WERI-Rb-1 (cell line): ENCODE results near the gene LIM2.

ENCODE experiments used
- DNase-seq: peaks from one replicate; pipeline ENCODE4 v3.0.0-alpha.2; 2020
- H3K27ac ChIP-seq: fragments of 250-450 bp; sonication (Bioruptor Pico); 2 replicates; pipeline ENCODE4 v1.5.1; 2020; ENCODE audit warnings: mild to moderate bottlenecking, moderate library complexity
- H3K27me3 ChIP-seq: fragments of 250-450 bp; sonication (Bioruptor Pico); 2 replicates; pipeline ENCODE4 v1.5.1; 2021; ENCODE audit warnings: mild to moderate bottlenecking, low read depth, moderate library complexity; ENCODE audit not compliant: insufficient read depth, severe bottlenecking
- H3K36me3 ChIP-seq: fragments of 250-450 bp; sonication (Bioruptor Pico); 2 replicates; pipeline ENCODE4 v1.5.1; 2020; ENCODE audit warnings: mild to moderate bottlenecking, moderate library complexity
- H3K4me3 ChIP-seq: 2 replicates; pipeline ENCODE4 v1.5.1; 2011; ENCODE audit warnings: low read depth, mild to moderate bottlenecking, control low read depth, low read length
- H3K9me3 ChIP-seq: fragments of 250-450 bp; sonication (Bioruptor Pico); 2 replicates; pipeline ENCODE4 v1.5.1; 2021; ENCODE audit warnings: mild to moderate bottlenecking, moderate library complexity; ENCODE audit not compliant: severe bottlenecking
- CTCF ChIP-seq: IDR thresholded peaks from 2 replicates; pipeline ENCODE4 v1.5.1; 2011; ENCODE audit warnings: low read depth, mild to moderate bottlenecking, control low read depth, inconsistent platforms, low read length

Gene LIM2

GRCh38 chr19:51375504-51376221 lies 12.1 kb downstream of the LIM2 start:
- H3K27ac ChIP-seq, result no peak overlapping the region
- no peaks in the 10 kb centered on the region for H3K36me3 ChIP-seq
- TF ChIP-seq CTCF, result no peak
- H3K4me3 ChIP-seq, result no peak overlapping the region
- no peak for DNase-seq
- no peaks in the 10 kb centered on the region for H3K27me3 ChIP-seq
- H3K9me3 ChIP-seq, result no peaks in the 10 kb centered on the region

GRCh38 chr19:51372649-51373504 lies 14.9 kb downstream of the LIM2 start, which contains the start of gene NKG7:
Gene NKG7, minus strand, starts transcription at chr19:51372654. Its CDS starts 119 bp downstream, at chr19:51372535.
- no peaks in the 10 kb centered on the region for H3K9me3 ChIP-seq
- no peaks in the 10 kb centered on the region for H3K36me3 ChIP-seq
- H3K27me3 ChIP-seq, result no peaks in the 10 kb centered on the region
- no peak for DNase-seq
- no peak within 1 kb of the TSS for H3K27ac ChIP-seq
- H3K4me3 ChIP-seq, result no peak within 1 kb of the TSS
- no peak for TF ChIP-seq CTCF

- TF ChIP-seq CTCF, result no peak
- no peak overlapping the region for H3K4me3 ChIP-seq
- no peak overlapping the region for H3K27ac ChIP-seq
- H3K36me3 ChIP-seq, result no peaks in the 10 kb centered on the region
- no peaks in the 10 kb centered on the region for H3K9me3 ChIP-seq
- no peaks in the 10 kb centered on the region for H3K27me3 ChIP-seq
- no peak for DNase-seq
Observed at GRCh38 chr19:51372021-51372648, 15.6 kb downstream of the LIM2 start.

- DNase-seq, result no peak
- Histone ChIP-seq H3K27ac (no peak overlapping the region), H3K36me3 (no peaks in the 10 kb centered on the region), H3K4me3 (no peak overlapping the region), H3K9me3 (no peaks in the 10 kb centered on the region), H3K27me3 (no peaks in the 10 kb centered on the region)
- no peak for TF ChIP-seq CTCF
Observed at GRCh38 chr19:51371186-51371690, 16.5 kb downstream of the LIM2 start.

- no peak overlapping the region for H3K4me3 ChIP-seq
Observed at GRCh38 chr19:51370230-51370629, 17.5 kb downstream of the LIM2 start.

More at GRCh38 chr19:51370230-51370629, 17.5 kb downstream of the LIM2 start:
- Histone ChIP-seq H3K36me3 (no peaks in the 10 kb centered on the region), H3K9me3 (no peaks in the 10 kb centered on the region), H3K27ac (no peak overlapping the region), H3K27me3 (no peaks in the 10 kb centered on the region)
- DNase-seq, result no peak
- TF ChIP-seq CTCF, result no peak
